Vagina (tissue), 2 donors: Measurements from ENCODE around the gene KNSTRN.

Source experiments
- CTCF ChIP-seq, 3 experiments: fragments of 450-650 bp in 2 of 3; fragments of 200-600 bp in 1 of 3; sonication (generic) in 1 of 3; IDR thresholded peaks; one replicate each; pipeline ENCODE4 v1.5.1; 2017 to 2019; ENCODE audit warnings: antibody characterized with exemption in 3 of 3, mild to moderate bottlenecking in 2 of 3, moderate library complexity in 2 of 3
- POLR2A ChIP-seq, 2 donors: fragments of 450-650 bp; IDR thresholded peaks; one replicate each; pipeline ENCODE4 v1.6.1; 2017; ENCODE audit warnings: antibody characterized with exemption in 2 of 2, mild to moderate bottlenecking in 2 of 2, moderate library complexity in 2 of 2

- TF ChIP-seq CTCF (IDR thresholded peaks at IDR 0.05) (no peak), POLR2A (IDR thresholded peaks at IDR 0.05) (no peak)
Measured at GRCh38 chr15:40413036-40413435, 30.5 kb downstream of the KNSTRN start.
